ENCODE data around the gene GRIN2A.

- TF ChIP-seq CTCF (IDR thresholded peaks at IDR 0.05; ENCODE audit: poor library complexity, severe bottlenecking) (no peak), EZH2 (IDR thresholded peaks at IDR 0.05; ENCODE audit: borderline replicate concordance, insufficient read depth, low read length, poor library complexity, severe bottlenecking) (no peak), TAF1 (IDR thresholded peaks at IDR 0.05; ENCODE audit: low read depth) (no peak), POLR2AphosphoS5 (IDR thresholded peaks at IDR 0.05) (no peak), REST (IDR thresholded peaks at IDR 0.05; ENCODE audit: borderline replicate concordance) (no peak), EP300 (conservative IDR thresholded peaks at IDR 0.05; ENCODE audit: poor library complexity, severe bottlenecking) (no peak), RAD21 (conservative IDR thresholded peaks at IDR 0.05) (no peak)
These were observed 172.5 kb downstream of the GRIN2A start for GRCh38 chr16:10009684-10010083.
